Neural crest cell (in vitro differentiated cells): ENCODE measurements around the gene MYRF. TPM values are rescaled to one million over a fixed set of nuclear protein-coding genes. Genes with fewer than 3 reads are reported as not detected.

Source experiments
- DNase-seq: peaks from one replicate; pipeline ENCODE4 v3.0.0; 2021; ENCODE audit warnings: low read depth, mixed read lengths, low spot score
- H3K27ac Mint-ChIP-seq: one replicate; pipeline ENCODE4 v1.8.0; 2021; ENCODE audit warnings: mild to moderate bottlenecking, mixed read lengths; ENCODE audit not compliant: unreplicated experiment
- H3K27me3 Mint-ChIP-seq: 2 replicates; pipeline ENCODE4 v1.8.0; 2021; ENCODE audit warnings: low read depth, mild to moderate bottlenecking, mixed read lengths
- H3K36me3 Mint-ChIP-seq: 2 replicates; pipeline ENCODE4 v1.8.0; 2021; ENCODE audit warnings: low read depth, mild to moderate bottlenecking, mixed read lengths
- H3K4me1 Mint-ChIP-seq: 2 replicates; pipeline ENCODE4 v1.8.0; 2021; ENCODE audit warnings: mixed read lengths
- H3K4me3 Mint-ChIP-seq: one replicate; pipeline ENCODE4 v1.8.0; 2021; ENCODE audit warnings: mild to moderate bottlenecking, mixed read lengths
- H3K9me3 Mint-ChIP-seq: 2 replicates; pipeline ENCODE4 v1.8.0; 2021; ENCODE audit warnings: mixed read lengths
- CTCF ChIP-seq: fragments of 200-600 bp; sonication (generic); conservative IDR thresholded peaks from 2 replicates; pipeline ENCODE4 v1.5.0; 2021; ENCODE audit warnings: antibody characterized with exemption, mild to moderate bottlenecking
- total RNA-seq: library from RNA; stranded (reverse); gene quantifications from 2 replicates; pipeline ENCODE4 v1.2.1, GENCODE V29; 2021

Gene MYRF
- total RNA-seq, 1 donor from 2014 or later = 3.5 TPM

GRCh38 chr11:61780581-61781162, 28.2 kb downstream of the MYRF start:
- Mint-ChIP-seq H3K27ac (no peak overlapping the region), H3K4me1 (no peaks in the 10 kb centered on the region), H3K4me3 (no peak overlapping the region), H3K9me3 (no peaks in the 10 kb centered on the region), H3K36me3 (no peaks in the 10 kb centered on the region), H3K27me3 (no peaks in the 10 kb centered on the region)
- no peak for TF ChIP-seq CTCF
- DNase-seq = no peak

DNA sequence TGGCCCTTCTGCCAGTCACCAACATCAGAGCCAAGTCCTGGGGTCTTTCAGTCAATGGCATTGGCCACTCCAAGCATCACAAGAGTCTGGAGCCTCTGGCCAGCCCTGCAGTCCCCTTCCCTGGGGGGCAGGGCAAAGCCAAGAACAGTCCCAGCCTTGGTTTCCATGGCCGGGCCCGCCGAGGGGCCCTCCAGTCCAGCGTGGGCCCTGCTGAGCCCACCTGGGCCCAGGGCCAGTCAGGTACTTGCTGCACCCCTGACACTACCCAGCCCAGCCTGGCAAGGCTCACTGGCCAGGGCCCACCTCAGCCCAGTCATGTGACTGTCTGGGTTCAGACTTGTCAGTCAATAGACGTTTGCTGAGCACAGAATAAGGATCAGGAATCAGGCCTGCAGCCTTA, 29.1 kb downstream of the MYRF start:
- no peak for DNase-seq
- no peaks in the 10 kb centered on the region for H3K27me3 Mint-ChIP-seq
- H3K27ac Mint-ChIP-seq = no peak overlapping the region
- H3K4me1 Mint-ChIP-seq = no peaks in the 10 kb centered on the region
- H3K9me3 Mint-ChIP-seq = no peaks in the 10 kb centered on the region
- TF ChIP-seq CTCF = no peak
- no peak overlapping the region for H3K4me3 Mint-ChIP-seq
- H3K36me3 Mint-ChIP-seq = no peaks in the 10 kb centered on the region

- no peak for TF ChIP-seq CTCF
- Mint-ChIP-seq H3K27me3 (no peaks in the 10 kb centered on the region), H3K9me3 (no peaks in the 10 kb centered on the region), H3K36me3 (no peaks in the 10 kb centered on the region), H3K27ac (peak overlapping the region; percentile 35), H3K4me3 (no peak overlapping the region), H3K4me1 (no peaks in the 10 kb centered on the region)
- DNase-seq = no peak
Measured at GRCh38 chr11:61782299-61782698, 29.9 kb downstream of the MYRF start.

- Mint-ChIP-seq H3K36me3 (no peaks in the 10 kb centered on the region), H3K4me1 (no peaks in the 10 kb centered on the region), H3K4me3 (no peak overlapping the region), H3K27ac (no peak overlapping the region), H3K27me3 (no peaks in the 10 kb centered on the region), H3K9me3 (no peaks in the 10 kb centered on the region)
- DNase-seq = no peak
- TF ChIP-seq CTCF = no peak
Measured at GRCh38 chr11:61782841-61783240, 30.4 kb downstream of the MYRF start.

DNA sequence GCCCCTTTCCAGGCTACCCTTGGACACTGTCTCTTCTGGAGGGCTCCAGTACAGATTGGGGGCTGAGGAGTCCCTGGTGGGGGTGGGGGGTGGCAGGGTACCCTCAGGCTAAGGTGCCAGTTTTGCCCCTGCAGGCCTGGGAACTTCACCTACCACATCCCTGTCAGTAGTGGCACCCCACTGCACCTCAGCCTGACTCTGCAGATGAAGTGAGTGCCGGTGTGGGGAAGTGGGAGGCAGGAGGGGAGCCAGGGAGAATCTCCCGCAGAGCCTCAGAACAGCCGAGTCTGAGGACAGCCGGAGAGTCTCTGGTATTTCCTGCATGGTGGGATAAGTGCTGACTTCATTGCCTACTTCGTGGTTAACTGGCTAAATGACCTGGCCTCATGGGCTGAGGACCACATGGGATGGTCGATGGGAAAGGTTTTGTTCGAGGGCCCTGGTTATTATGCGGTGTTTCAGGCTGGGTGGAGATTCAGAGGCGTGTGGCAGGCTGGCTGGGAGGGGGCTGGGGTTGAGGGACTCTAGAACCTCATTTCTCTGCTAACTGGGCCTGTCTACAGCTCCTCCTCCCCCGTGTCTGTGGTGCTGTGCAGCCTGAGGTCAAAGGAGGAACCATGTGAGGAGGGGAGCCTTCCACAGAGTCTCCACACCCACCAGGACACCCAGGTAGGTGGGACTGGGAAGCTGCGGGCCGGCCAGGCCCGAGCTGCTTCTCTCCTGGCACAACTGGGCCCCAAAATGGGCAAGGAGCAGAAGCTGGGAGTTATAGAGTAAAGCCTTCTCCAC, 31.5 kb downstream of the MYRF start:
- peak overlapping the region; percentile 65 for H3K4me3 Mint-ChIP-seq
- DNase-seq = no peak

More for the DNA sequence above, 31.5 kb downstream of the MYRF start:
- TF ChIP-seq CTCF = no peak
- H3K27me3 Mint-ChIP-seq = no peaks in the 10 kb centered on the region
- H3K4me1 Mint-ChIP-seq = no peaks in the 10 kb centered on the region
- no peaks in the 10 kb centered on the region for H3K36me3 Mint-ChIP-seq
- H3K27ac Mint-ChIP-seq = no peak overlapping the region
- no peaks in the 10 kb centered on the region for H3K9me3 Mint-ChIP-seq
